ENCODE results near the gene MX2.

The MX2 gene

DNA sequence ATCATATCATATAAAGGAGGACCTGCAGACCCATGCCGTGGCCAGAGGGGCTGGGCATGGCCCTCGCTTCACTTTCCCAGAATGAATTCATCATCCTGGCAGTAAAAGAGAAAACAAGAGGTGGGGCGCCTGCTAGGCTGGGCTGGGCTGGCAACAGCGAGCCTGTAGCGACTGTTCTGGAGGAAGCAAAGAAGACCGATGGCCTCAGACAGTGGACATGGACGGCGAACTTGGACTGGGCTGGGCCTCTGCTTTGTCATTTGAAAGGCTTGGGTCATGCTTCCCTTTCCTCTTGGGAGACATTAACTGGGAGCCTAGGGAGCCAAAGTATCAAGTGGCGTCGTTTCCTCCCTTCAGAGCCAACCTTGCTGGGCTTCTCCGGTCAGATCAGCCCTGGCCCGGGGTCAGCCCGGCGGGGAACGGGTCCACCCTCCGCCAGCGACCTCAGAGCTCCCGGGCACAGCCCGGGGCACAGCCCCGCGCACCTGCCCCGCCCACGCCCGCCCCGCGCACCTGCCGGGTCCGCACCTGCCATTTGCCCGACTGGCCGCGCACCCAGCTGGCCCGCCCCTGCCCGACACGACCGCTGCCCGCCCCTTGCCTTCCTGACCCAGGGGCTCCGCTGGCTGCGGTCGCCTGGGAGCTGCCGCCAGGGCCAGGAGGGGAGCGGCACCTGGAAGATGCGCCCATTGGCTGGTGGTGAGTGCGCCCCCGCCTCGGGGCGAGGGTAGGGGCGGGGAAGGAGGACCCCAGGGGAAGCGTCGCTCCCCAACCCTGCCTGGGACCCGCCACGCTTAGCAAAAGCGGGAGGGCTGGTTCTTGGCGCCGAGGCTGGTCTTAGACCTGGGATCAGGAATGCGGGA lies 45.4 kb upstream of the MX2 start, which contains the start of gene FAM3B:
TSS of gene FAM3B (plus strand) at position 602 of the 863 bp plus-strand sequence. CDS start at position 681, 79 bp downstream.
- H3K4me3 ChIP-seq (ENCODE audit: low read depth, low read length) = peak within 1 kb of the TSS; percentile 22; the same call in 1 of the 2 replicates

DNA sequence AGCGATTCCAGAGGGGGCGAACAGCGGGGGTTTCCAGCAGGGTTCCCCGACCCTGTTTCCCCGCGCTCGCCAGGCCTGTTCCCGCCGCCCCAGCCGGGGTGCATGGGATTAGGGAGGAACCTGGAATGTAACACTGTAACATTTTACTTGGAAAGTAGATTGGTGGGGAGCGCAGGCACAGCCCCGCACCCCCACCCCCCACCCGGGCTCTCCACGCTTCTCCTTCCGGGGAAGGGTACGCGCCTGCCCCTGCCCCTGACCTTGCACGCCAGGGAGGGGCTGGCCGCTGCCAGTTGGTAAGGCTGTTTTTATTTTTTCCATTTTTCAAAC lies 44.8 kb upstream of the MX2 start:
- no peak overlapping the region for H3K4me3 ChIP-seq (ENCODE audit: low read depth, low read length)
- TF ChIP-seq, protein P1, sequence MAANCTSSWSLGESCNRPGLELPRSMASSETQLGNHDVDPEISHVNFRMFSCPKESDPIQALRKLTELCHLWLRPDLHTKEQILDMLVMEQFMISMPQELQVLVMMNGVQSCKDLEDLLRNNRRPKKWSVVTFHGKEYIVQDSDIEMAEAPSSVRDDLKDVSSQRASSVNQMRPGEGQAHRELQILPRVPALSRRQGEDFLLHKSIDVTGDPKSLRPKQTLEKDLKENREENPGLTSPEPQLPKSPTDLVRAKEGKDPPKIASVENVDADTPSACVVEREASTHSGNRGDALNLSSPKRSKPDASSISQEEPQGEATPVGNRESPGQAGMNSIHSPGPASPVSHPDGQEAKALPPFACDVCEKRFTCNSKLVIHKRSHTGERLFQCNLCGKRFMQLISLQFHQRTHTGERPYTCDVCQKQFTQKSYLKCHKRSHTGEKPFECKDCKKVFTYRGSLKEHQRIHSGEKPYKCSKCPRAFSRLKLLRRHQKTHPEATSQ (tag by site-specific recombination; IDR thresholded peaks at IDR 0.05) = no peak
- no peak for TF ChIP-seq ZNF791 (tag by site-specific recombination; IDR thresholded peaks at IDR 0.05)
- no peak overlapping the region for H3K27ac ChIP-seq (ENCODE audit: extremely low read depth, low read depth, low read length)
- no peaks in the 10 kb centered on the region for H3K36me3 ChIP-seq (ENCODE audit: control insufficient read depth in 2 of 2, insufficient read depth in 1 of 2, low read length in 2 of 2)
- CTCF ChIA-PET = no interaction called here
- POLR2A ChIA-PET = no interaction called here
- H3K4me1 ChIP-seq (ENCODE audit: control insufficient read depth, insufficient read depth, low read length) = no peaks in the 10 kb centered on the region
- H3K9me3 ChIP-seq (ENCODE audit: control insufficient read depth, insufficient read depth, low read depth, low read length) = no peaks in the 10 kb centered on the region

More for the DNA sequence above, 45.4 kb upstream of the MX2 start, which contains the start of gene FAM3B:
- TF ChIP-seq MEIS1 (CRISPR knock-in tag; IDR thresholded peaks at IDR 0.05; ENCODE audit: borderline replicate concordance) = no peak
- TF ChIP-seq ZNF302 (tag by site-specific recombination; IDR thresholded peaks at IDR 0.05; ENCODE audit: low read depth) = no peak
- no peak for TF ChIP-seq ZNF660 (tag by site-specific recombination; IDR thresholded peaks at IDR 0.05)
- no peaks in the 10 kb centered on the region for H3K36me3 ChIP-seq (ENCODE audit: control insufficient read depth in 2 of 2, insufficient read depth in 1 of 2, low read length in 2 of 2)
- ChIA-PET POLR2A (no interaction called here), CTCF (no interaction called here)
- H3K9me3 ChIP-seq (ENCODE audit: control insufficient read depth, insufficient read depth, low read depth, low read length) = no peaks in the 10 kb centered on the region
- no peak within 1 kb of the TSS for H3K27ac ChIP-seq (ENCODE audit: extremely low read depth, low read depth, low read length)
- H3K4me1 ChIP-seq (ENCODE audit: control insufficient read depth, insufficient read depth, low read length) = no peaks in the 10 kb centered on the region

DNA sequence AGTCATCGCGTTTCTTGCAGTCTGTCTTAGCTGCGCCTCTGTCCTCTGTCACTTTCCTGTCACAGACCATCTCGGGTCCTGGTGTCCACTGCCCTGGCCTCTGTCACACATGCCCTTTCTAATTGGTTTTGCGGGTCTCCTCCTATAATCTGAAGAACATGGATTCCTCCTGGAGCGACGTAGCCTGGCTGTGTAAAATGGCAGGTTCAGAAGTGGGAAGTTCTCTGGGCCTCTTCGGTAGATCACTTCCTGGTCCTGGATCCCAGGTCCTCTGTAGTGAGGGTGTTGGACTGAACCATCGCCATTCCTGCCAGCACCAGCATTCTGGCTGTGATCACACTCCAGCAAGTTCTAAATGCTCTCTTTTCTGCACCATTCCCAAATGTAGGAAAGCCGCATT lies 44.4 kb upstream of the MX2 start:
- no peak for TF ChIP-seq ZNF157 (tag by site-specific recombination; IDR thresholded peaks at IDR 0.05)
- Histone ChIP-seq H3K4me1 (ENCODE audit: control insufficient read depth, insufficient read depth, low read length) (no peaks in the 10 kb centered on the region), H3K4me3 (ENCODE audit: low read depth, low read length) (no peak overlapping the region), H3K9me3 (ENCODE audit: control insufficient read depth, insufficient read depth, low read depth, low read length) (no peaks in the 10 kb centered on the region), H3K36me3 (ENCODE audit: control insufficient read depth in 2 of 2, insufficient read depth in 1 of 2, low read length in 2 of 2) (no peaks in the 10 kb centered on the region), H3K27ac (ENCODE audit: extremely low read depth, low read depth, low read length) (no peak overlapping the region)
- ChIA-PET CTCF (interaction anchor here (1.0 kb wide), 1 partner anchor 35 kb away, joined by 3 read pairs; no protein-coding TSS in a partner anchor), POLR2A (no interaction called here)

DNA sequence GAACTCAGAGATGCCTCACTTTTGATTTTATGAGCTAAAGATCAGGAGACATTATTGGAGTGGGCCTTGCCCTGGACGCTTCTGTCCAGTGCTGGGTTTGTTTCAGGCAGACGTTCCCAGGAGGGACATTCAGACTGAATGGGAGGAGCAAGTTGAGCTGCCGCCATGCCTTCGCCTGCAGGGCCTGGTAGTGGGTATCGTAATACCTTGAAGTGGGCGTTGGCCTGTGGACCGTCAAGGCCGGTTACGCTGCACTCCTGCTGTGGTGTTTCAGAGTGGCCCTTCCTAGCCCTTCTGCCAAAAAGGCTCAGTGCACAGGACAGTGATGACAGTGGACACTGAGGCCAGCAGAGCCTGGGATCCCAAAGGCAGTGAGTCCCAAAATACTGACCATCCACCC lies 43.6 kb upstream of the MX2 start:
- CTCF ChIA-PET = interaction anchor here (0.8 to 1.0 kb wide), 3 partner anchors 34 to 790 kb away, joined by 3 read pairs; no protein-coding TSS in a partner anchor
- TF ChIP-seq GLI4 (tag by site-specific recombination; IDR thresholded peaks at IDR 0.05) (no peak), ZNF37A (tag by site-specific recombination; IDR thresholded peaks at IDR 0.05) (no peak), ZFP3 (tag by site-specific recombination; IDR thresholded peaks at IDR 0.05; ENCODE audit: low read depth) (no peak), ZNF621 (tag by site-specific recombination; IDR thresholded peaks at IDR 0.05) (no peak), ZNF157 (tag by site-specific recombination; IDR thresholded peaks at IDR 0.05) (no peak), ZNF558 (tag by site-specific recombination; IDR thresholded peaks at IDR 0.05) (no peak), SP3 (tag by site-specific recombination; IDR thresholded peaks at IDR 0.05) (no peak), ZBTB48 (tag by site-specific recombination; IDR thresholded peaks at IDR 0.05) (no peak), KLF10 (tag by site-specific recombination; IDR thresholded peaks at IDR 0.05) (no peak)
- TF ChIP-seq, protein P2, sequence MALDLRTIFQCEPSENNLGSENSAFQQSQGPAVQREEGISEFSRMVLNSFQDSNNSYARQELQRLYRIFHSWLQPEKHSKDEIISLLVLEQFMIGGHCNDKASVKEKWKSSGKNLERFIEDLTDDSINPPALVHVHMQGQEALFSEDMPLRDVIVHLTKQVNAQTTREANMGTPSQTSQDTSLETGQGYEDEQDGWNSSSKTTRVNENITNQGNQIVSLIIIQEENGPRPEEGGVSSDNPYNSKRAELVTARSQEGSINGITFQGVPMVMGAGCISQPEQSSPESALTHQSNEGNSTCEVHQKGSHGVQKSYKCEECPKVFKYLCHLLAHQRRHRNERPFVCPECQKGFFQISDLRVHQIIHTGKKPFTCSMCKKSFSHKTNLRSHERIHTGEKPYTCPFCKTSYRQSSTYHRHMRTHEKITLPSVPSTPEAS (tag by site-specific recombination; IDR thresholded peaks at IDR 0.05) = no peak
- POLR2A ChIA-PET = no interaction called here

More for the DNA sequence above, 43.6 kb upstream of the MX2 start:
- H3K36me3 ChIP-seq (ENCODE audit: control insufficient read depth in 2 of 2, insufficient read depth in 1 of 2, low read length in 2 of 2) = no peaks in the 10 kb centered on the region
- H3K9me3 ChIP-seq (ENCODE audit: control insufficient read depth, insufficient read depth, low read depth, low read length) = no peaks in the 10 kb centered on the region
- H3K27ac ChIP-seq (ENCODE audit: extremely low read depth, low read depth, low read length) = no peak overlapping the region
- H3K4me1 ChIP-seq (ENCODE audit: control insufficient read depth, insufficient read depth, low read length) = no peaks in the 10 kb centered on the region
- H3K4me3 ChIP-seq (ENCODE audit: low read depth, low read length) = no peak overlapping the region
